HG02623 (cell line): ENCODE measurements around the gene DNAH3.
"Not testable (repeated sequence)": the region's sequence is repeated elsewhere in the genome, so short reads cannot be mapped to it uniquely, and the experiment has no call there.

ENCODE experiments used
- ATAC-seq: cut with Tn5 transposase; IDR thresholded peaks from one replicate; pipeline ENCODE4 v1.9.1; 2021; ENCODE audit warnings: moderate library complexity; ENCODE audit not compliant: unreplicated experiment

Gene DNAH3

GRCh38 chr16:21167929-21168602 lies 17.4 kb upstream of the DNAH3 start:
- ATAC-seq = no peak

GRCh38 chr16:21167360-21167759 lies 16.7 kb upstream of the DNAH3 start:
- no peak for ATAC-seq

- no peak for ATAC-seq
These were observed 15.9 kb upstream of the DNAH3 start for GRCh38 chr16:21166561-21166961.

DNA sequence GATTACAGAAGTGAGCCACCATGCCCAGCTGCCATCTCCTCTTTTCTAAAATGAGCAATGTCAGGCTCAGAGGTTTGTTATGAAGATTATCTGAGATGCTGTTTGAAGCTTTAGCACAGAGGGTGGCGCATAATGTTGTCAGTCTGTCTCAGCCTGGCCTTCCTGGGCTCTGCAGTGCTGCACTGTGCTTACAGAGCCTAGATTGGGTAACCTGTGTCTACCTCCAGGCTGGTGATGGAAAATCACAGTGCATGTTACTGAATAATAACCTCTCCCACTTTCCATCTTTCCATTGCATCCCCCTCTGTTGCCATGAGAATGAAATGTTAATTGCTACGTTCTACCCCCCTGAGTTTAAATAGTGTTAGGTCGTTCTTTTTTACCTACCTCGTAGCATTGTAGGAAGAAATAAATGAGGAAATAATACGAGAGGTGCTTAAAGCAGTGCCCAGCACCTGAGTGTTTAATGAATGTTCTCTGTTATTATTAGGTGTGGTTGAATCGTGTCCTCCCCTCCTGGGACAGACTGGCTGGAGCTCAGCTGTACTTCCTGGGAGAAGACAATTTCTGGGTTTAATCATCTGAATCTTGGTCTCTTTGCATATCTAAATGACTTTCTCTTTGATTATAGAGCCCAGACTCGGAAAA lies 14.0 kb upstream of the DNAH3 start:
- ATAC-seq = no peak

GRCh38 chr16:21163576-21163975 lies 12.9 kb upstream of the DNAH3 start:
- ATAC-seq = no peak

DNA sequence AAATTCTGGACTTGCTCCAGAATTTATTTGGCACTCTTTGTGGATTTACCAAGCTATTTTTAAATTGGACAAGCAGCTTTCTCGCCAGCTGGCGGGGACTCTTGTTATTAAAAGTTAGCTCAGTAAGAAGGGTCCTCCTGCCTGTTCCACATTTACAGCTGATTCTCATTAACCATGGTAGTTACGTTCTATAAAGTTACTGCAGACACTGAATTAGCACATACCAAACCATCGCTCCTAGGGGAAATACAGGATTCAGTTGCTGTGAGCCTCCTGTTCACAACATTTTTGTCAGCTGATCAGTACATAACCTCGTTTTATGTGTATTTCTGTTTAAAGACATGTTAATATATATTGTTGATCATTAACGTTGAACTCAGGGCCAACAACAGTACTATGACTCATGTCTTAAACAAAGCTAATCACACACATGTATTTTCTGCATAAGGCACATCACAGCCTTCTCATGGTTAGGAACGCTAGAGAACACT lies 12.1 kb upstream of the DNAH3 start:
- no peak for ATAC-seq

GRCh38 chr16:21161211-21161610 lies 10.6 kb upstream of the DNAH3 start:
- no peak for ATAC-seq

- ATAC-seq = no peak
These were observed 9.6 kb upstream of the DNAH3 start for GRCh38 chr16:21160276-21160675.

DNA sequence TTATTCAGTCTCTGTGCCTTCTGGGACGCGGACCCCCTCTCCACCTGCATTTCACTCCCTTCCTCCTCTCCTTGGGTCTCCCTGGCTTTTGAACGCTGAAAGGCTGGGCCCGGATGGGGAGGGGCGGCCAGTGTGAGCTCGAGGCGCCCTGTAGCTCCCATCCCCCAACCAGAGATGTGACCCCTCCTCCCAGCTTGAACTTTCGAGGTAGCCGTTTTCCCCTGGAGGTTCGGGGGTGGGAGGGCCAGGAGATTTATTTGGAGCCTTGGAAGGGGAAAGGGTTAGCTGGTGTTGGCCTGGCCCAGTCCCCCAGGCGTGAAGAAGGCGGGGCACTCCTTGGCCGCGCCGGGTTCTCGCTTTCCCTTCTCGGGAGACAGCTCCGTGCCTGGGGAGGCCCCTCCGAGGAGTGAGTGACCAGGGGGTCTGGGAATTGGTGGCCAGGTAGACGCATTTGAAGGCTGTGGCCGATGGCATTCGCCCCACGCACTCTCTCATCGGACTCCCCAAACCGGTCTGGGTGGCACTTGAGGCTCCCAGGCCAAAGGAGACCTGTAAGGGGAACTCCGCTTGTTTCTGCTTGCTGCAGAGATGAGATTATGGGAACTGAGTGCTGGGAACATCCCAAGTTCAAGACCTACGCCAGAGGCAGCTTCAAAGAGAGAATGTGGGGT lies 8.8 kb upstream of the DNAH3 start:
- ATAC-seq = no peak

GRCh38 chr16:21158208-21159110 lies 7.8 kb upstream of the DNAH3 start, which contains the start of gene LDAF1:
Gene LDAF1, plus strand, starts transcription at chr16:21158674. Its CDS starts 2,509 bp downstream, at chr16:21161183.
- ATAC-seq = peak; percentile 77

DNA sequence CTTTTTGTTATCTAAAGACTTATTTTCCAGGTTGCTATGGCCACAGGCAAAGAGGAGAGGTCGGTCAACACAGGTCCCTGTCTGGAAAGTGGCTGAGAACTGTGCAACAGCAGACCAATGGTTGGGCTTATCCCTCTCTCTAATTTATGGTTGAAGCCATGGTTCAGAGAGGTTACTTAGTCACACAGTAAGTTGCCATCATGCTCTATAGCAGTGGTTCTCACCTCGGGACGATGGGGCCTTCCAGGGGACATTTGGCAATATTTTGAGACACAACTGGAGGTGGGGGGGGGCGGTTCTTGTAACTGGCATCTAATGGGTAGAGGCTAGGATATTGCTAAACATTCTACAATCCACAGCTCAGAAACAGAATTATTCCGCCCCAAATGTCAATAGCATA lies 7.0 kb upstream of the DNAH3 start:
- ATAC-seq = no peak

- no peak for ATAC-seq
These were observed 6.3 kb upstream of the DNAH3 start for GRCh38 chr16:21156767-21157467.

DNA sequence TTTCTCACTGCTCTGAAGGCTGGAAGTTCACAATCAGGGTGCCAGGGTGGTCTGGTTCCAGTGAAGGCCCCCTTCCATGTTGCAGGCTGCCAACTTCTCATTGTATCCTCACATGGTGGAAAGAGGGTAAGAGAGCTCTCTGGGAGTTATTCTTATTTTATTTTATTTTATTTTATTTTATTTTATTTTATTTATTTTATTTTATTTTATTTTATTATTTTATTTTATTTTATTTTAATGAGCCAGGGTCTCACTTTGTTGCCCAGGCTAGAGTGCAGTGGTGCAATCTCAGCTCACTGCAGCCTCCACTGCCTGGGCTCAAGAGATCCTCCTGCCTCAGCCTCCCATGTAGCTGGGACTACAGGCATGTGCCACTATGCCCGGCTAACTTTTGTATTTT lies 5.4 kb upstream of the DNAH3 start:
- not testable (repeated sequence) for ATAC-seq

DNA sequence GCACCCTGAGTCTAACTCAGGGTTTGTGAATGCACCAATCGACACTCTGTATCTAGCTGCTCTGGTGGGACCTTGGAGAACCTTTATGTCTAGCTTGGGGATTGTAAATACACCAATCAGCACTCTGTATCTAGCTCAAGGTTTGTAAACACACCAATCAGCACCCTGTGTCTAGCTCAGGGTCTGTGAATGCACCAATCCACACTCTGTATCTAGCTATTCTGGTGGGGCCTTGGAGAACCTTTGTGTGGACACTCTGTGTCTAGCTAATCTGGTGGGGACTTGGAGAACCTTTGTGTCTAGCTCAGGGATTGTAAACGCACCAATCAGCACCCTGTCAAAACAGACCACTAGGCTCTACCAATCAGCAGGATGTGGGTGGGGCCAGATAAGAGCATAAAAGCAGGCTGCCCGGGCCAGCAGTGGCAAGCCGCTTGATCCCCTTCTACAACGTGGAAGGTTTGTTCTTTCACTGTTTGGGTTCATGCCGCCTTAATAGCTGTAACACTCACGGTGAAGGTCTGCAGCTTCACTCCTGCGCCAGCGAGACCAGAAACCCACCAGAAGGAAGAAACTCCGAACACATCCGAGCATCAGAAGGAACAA lies 2.6 kb upstream of the DNAH3 start:
- ATAC-seq = not testable (repeated sequence)

GRCh38 chr16:21152160-21153030 lies 1.7 kb upstream of the DNAH3 start:
- ATAC-seq = not testable (repeated sequence)

DNA sequence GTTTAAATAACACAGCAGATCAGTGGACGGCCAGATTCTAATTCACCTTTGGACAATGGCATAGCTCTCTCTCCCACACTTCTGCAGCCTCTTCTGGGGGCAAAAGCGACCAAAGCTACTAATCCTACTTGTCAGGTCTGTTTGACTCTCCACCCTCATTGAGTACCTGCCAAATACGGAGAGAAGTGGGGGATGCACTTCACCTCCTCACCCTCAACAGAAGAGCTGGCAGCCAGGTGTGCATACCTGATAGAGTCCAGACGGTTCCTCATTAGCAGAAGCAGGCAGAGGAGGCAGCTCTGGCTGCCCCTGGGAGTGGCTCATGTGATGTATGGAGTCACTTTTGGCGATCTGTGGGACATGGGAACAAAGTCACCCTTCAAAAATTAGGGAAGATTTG lies 4.9 kb downstream of the DNAH3 start:
- ATAC-seq = no peak

DNA sequence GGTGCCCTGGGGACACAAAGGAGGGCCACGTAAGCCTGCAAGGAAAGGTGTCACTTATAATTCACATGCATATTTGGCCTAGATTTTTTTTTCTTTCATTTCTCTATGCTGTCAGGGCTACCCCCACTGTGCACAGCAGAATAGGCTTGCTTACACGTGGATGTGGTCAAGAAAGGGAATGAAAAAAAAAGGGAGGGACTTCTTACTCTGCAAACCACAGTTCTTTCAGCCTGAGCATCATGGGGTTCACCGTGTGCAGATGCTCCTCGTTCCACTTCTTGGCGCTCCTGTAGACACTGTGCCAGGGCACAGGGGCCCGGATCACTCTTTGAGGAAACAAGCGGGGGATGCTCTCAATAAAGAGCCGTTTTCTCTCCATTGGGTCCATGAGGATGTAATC lies 16.6 kb downstream of the DNAH3 start:
- no peak for ATAC-seq

- no peak for ATAC-seq
These were observed 19.8 kb downstream of the DNAH3 start for GRCh38 chr16:21130811-21131210.

- no peak for ATAC-seq
These were observed 21.7 kb downstream of the DNAH3 start for GRCh38 chr16:21128991-21129390.
